SK-N-SH (cell line): ENCODE measurements around the gene COLEC11. TPM values are rescaled to one million over a fixed set of nuclear protein-coding genes. Genes with fewer than 3 reads are reported as not detected.

ENCODE experiments used
- CTCF ChIA-PET: fragments of 300-600, 350-600 bp; formaldehyde crosslinking; extraction: SDS; loops from one replicate; lab custom pipeline; 2021; lab: Yijun Ruan, JAX
- POLR2A ChIA-PET: fragments of 350-600 bp; sonication (Branson Sonifier 250); formaldehyde crosslinking; extraction: SDS; loops from one replicate; lab custom pipeline; 2020; ENCODE audit warnings: antibody characterized with exemption, inconsistent platforms; lab: Yijun Ruan, JAX
- DNase-seq: peaks from one replicate; pipeline ENCODE4 v3.0.0; 2012
- H2AFZ ChIP-seq: fragments of 200-600 bp; sonication (generic); 2 replicates; pipeline ENCODE4 v1.8.1; 2016; ENCODE audit warnings: antibody characterized with exemption, mild to moderate bottlenecking, low read depth
- H3F3A ChIP-seq: fragments of 200-600 bp; sonication (generic); replicated peaks from 2 replicates; pipeline ENCODE3; 2016; ENCODE audit warnings: antibody characterized with exemption, mild to moderate bottlenecking; ENCODE audit not compliant: insufficient read depth
- H3K27ac ChIP-seq, 2 experiments: fragments of 200-500 bp in 1 of 2; fragments of 200-600 bp in 1 of 2; sonication (Bioruptor generic) in 1 of 2; sonication (generic), shearing (Covaris generic) in 1 of 2; 2 replicates each; pipeline versions ENCODE4 v1.5.1 to v1.6.1; 2014 to 2016; ENCODE audit warnings: low read depth in 2 of 2, inconsistent platforms in 1 of 2, low read length in 1 of 2, mild to moderate bottlenecking in 1 of 2, mixed read lengths in 1 of 2
- H3K27me3 ChIP-seq: fragments of 200-600 bp; sonication (generic), shearing (Covaris generic); 2 replicates; pipeline ENCODE4 v1.6.1; 2016; ENCODE audit warnings: mixed run types; ENCODE audit not compliant: insufficient read depth
- H3K36me3 ChIP-seq, 2 experiments: fragments of 200-500 bp in 1 of 2; fragments of 200-600 bp in 1 of 2; sonication (Bioruptor generic) in 1 of 2; sonication (generic) in 1 of 2; replicated peaks in 1 of 2; 2 replicates each; pipeline versions ENCODE3 to v1.5.1; 2014 to 2016; ENCODE audit warnings: low read length in 1 of 2, mild to moderate bottlenecking in 1 of 2; ENCODE audit not compliant: insufficient read depth in 2 of 2, control insufficient read depth in 1 of 2
- H3K4me1 ChIP-seq, 2 experiments: fragments of 200-500 bp in 1 of 2; fragments of 200-600 bp in 1 of 2; sonication (Bioruptor generic) in 1 of 2; sonication (generic), shearing (Covaris generic) in 1 of 2; 2 replicates each; pipeline versions ENCODE4 v1.5.1 to v1.6.1; 2014 to 2016; ENCODE audit warnings: low read depth in 1 of 2, low read length in 1 of 2, mixed run types in 1 of 2; ENCODE audit not compliant: insufficient read depth in 2 of 2, control insufficient read depth in 1 of 2
- H3K4me2 ChIP-seq: fragments of 200-600 bp; sonication (generic), shearing (Covaris generic); 2 replicates; pipeline ENCODE4 v1.6.1; 2017; ENCODE audit warnings: mixed run types
- H3K4me3 ChIP-seq, 2 experiments: fragments of 200-500 bp in 1 of 2; fragments of 200-600 bp in 1 of 2; sonication (Bioruptor generic) in 1 of 2; sonication (generic), shearing (Covaris generic) in 1 of 2; 2 replicates each; pipeline versions ENCODE4 v1.5.1 to v1.8.1; 2014 to 2016; ENCODE audit warnings: low read depth in 2 of 2, inconsistent platforms in 1 of 2, low read length in 1 of 2, mild to moderate bottlenecking in 1 of 2, mixed read lengths in 1 of 2, moderate library complexity in 1 of 2
- H3K79me2 ChIP-seq: fragments of 200-600 bp; sonication (generic); 2 replicates; pipeline ENCODE4 v1.8.1; 2017; ENCODE audit warnings: mild to moderate bottlenecking; ENCODE audit not compliant: insufficient read depth
- H3K9ac ChIP-seq: fragments of 200-600 bp; sonication (generic); 2 replicates; pipeline ENCODE4 v1.6.1; 2017; ENCODE audit warnings: mixed run types
- H3K9me2 ChIP-seq: fragments of 200-600 bp; sonication (generic); 2 replicates; pipeline ENCODE4 v1.6.1; 2017; ENCODE audit warnings: mixed run types
- H3K9me3 ChIP-seq: fragments of 200-600 bp; sonication (generic); 2 replicates; pipeline ENCODE4 v1.6.1; 2017; ENCODE audit warnings: mixed run types, mild to moderate bottlenecking, moderate library complexity
- H4K20me1 ChIP-seq: fragments of 200-600 bp; sonication (generic); 2 replicates; pipeline ENCODE4 v1.6.1; 2017; ENCODE audit warnings: mild to moderate bottlenecking, mixed run types; ENCODE audit not compliant: insufficient read depth
- ELF1 ChIP-seq: IDR thresholded peaks from 2 replicates; pipeline ENCODE4 v1.4.0; 2012
- FOSL2 ChIP-seq: IDR thresholded peaks from 2 replicates; pipeline ENCODE4 v1.4.0; 2012; ENCODE audit warnings: low read depth, mild to moderate bottlenecking, moderate library complexity, borderline replicate concordance
- FOXJ3 ChIP-seq: sonication (generic); formaldehyde crosslinking; IDR thresholded peaks from 2 replicates; pipeline ENCODE4 v1.5.1; 2020; ENCODE audit warnings: mild to moderate bottlenecking, missing genetic modification reagents
- JUND ChIP-seq: IDR thresholded peaks from 2 replicates; pipeline ENCODE4 v1.4.0; 2012
- MXI1 ChIP-seq: IDR thresholded peaks from 2 replicates; pipeline ENCODE4 v1.6.1; 2012; ENCODE audit warnings: mild to moderate bottlenecking, low read depth, low read length, improper control_type of control experiment
- RCOR1 ChIP-seq: fragments of 150-350 bp; IDR thresholded peaks from 2 replicates; pipeline ENCODE4 v1.6.1; 2017; ENCODE audit warnings: antibody characterized with exemption, low read length
- REST ChIP-seq: IDR thresholded peaks from 2 replicates; pipeline ENCODE4 v1.6.1; 2012; ENCODE audit warnings: mild to moderate bottlenecking, low read depth, low read length, moderate library complexity
- TEAD4 ChIP-seq: IDR thresholded peaks from 2 replicates; pipeline ENCODE4 v1.4.0; 2012; ENCODE audit warnings: mild to moderate bottlenecking, borderline replicate concordance; ENCODE audit not compliant: insufficient read depth
- YY1 ChIP-seq: IDR thresholded peaks from 2 replicates; pipeline ENCODE4 v1.4.0; 2012; ENCODE audit warnings: low read depth, mild to moderate bottlenecking
- WGBS: methylation state at CpG from one replicate; pipeline ENCODE4 v1.1.6; 2017; ENCODE audit warnings: low lambda C conversion rate; 5-methylcytosine and 5-hydroxymethylcytosine counted together
- polyA plus RNA-seq, 3 experiments: library from polyadenylated mRNA; depleted of rRNA; stranded (reverse); fragments of >200 nt; gene quantifications; 2 replicates each; pipeline ENCODE4 v1.2.3, GENCODE V29; 2012
- TF ChIP-seq, protein P1 (sequence below): IDR thresholded peaks from 2 replicates; pipeline ENCODE4; 2012
- TF ChIP-seq, protein P2 (sequence below): IDR thresholded peaks from 2 replicates; pipeline ENCODE4 v1.4.0; 2012; ENCODE audit warnings: low read depth, borderline replicate concordance

The COLEC11 gene
- polyA plus RNA-seq, 1 of the 3 experiments (the other 2 are of a cell fraction): 8.7 TPM

DNA sequence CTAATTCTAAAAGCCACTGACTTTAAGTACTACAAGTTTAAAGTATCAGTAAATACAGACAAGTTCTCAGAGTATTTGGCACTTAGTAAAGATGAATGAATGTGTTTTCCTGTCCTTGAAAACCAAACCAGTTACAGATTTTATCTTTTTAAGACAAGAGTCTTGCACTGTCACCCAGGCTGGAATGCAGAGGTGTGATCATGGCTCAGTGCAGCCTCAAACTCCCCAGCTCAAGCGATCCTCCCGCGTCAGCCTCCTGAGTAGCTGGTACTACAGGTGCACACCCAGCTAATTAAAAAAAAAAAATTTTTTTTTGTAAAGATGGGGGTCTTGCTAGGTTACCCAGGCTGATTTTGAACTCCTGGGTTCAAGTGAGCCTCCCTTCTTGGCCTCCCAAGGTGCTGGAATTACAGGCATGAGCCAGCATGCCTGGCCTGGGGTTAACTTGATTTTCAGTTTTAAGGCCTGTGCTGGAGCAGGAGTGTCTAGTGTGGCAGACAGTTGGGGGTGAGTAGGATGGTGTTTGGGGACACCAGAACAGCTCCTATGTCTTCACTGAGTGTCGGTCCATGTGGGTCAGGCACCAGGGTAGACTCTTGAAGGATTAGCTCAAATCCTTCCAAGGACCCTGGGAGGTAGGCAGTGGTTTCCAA is 10.2 kb upstream of the COLEC11 start:
- H3K9me2 ChIP-seq: no peaks in the 10 kb centered on the region
- TF ChIP-seq, protein P1, sequence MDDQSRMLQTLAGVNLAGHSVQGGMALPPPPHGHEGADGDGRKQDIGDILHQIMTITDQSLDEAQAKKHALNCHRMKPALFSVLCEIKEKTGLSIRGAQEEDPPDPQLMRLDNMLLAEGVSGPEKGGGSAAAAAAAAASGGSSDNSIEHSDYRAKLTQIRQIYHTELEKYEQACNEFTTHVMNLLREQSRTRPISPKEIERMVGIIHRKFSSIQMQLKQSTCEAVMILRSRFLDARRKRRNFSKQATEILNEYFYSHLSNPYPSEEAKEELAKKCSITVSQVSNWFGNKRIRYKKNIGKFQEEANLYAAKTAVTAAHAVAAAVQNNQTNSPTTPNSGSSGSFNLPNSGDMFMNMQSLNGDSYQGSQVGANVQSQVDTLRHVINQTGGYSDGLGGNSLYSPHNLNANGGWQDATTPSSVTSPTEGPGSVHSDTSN: no peak
- TF ChIP-seq MXI1: no peak
- TF ChIP-seq REST: no peak
- TF ChIP-seq ELF1: no peak
- no peak for TF ChIP-seq TEAD4
- TF ChIP-seq JUND: no peak
- TF ChIP-seq, protein P2, sequence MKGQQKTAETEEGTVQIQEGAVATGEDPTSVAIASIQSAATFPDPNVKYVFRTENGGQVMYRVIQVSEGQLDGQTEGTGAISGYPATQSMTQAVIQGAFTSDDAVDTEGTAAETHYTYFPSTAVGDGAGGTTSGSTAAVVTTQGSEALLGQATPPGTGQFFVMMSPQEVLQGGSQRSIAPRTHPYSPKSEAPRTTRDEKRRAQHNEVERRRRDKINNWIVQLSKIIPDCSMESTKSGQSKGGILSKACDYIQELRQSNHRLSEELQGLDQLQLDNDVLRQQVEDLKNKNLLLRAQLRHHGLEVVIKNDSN: no peak
- no peak for TF ChIP-seq FOXJ3
- no peak for TF ChIP-seq RCOR1
- TF ChIP-seq FOSL2: no peak
- no peak for TF ChIP-seq YY1
- H3K79me2 ChIP-seq: peaks cover 48% of the 10 kb centered on the region
- H3K27me3 ChIP-seq: no peaks in the 10 kb centered on the region
- no peaks in the 10 kb centered on the region for H3K9me3 ChIP-seq
- peaks cover 51 to 57% of the 10 kb centered on the region in 2 experiments for H3K36me3 ChIP-seq
- DNase-seq: no peak
- ChIA-PET CTCF (interaction anchor here (0.5 to 5.0 kb wide), 7 partner anchors 9 to 122 kb away, joined by 3 to 43 read pairs (median 8); partner anchors contain the start of genes COLEC11 and RPS7), POLR2A (interaction anchor here (0.8 to 4.3 kb wide), 10 partner anchors 9 to 458 kb away, joined by 3 to 52 read pairs (median 6); partner anchors contain the start of genes ADI1, COLEC11, RNASEH1 and RPS7)
- H3K4me1 ChIP-seq: peaks cover 13 to 67% of the 10 kb centered on the region in 2 experiments
- H2AFZ ChIP-seq: no peak overlapping the region
- H3K4me2 ChIP-seq: peak overlapping the region; percentile 62
- H4K20me1 ChIP-seq: peaks cover 27% of the 10 kb centered on the region
- peaks cover 47% of the 10 kb centered on the region for H3F3A ChIP-seq
- peak overlapping the region; percentile 71 to 97 for H3K27ac ChIP-seq
- H3K4me3 ChIP-seq: no peak overlapping the region
- WGBS: 41% methylated on average over 4 of the region's 4 CpGs
- peak overlapping the region; percentile 10; the same call in 1 of the 2 replicates for H3K9ac ChIP-seq
